ENCODE data around the gene JAKMIP1. TPM values are rescaled to one million over a fixed set of nuclear protein-coding genes. Genes with fewer than 3 reads are reported as not detected.
"Not testable (repeated sequence)": the region's sequence is repeated elsewhere in the genome, so short reads cannot be mapped to it uniquely, and the experiment has no call there.

Gene JAKMIP1
- total RNA-seq, 1 experiment from 2014 or later: not detected

GRCh38 chr4:6013564-6013963 lies 186.8 kb downstream of the JAKMIP1 start:
- H3K9me3 ChIP-seq (replicated peaks): no peaks in the 10 kb centered on the region
- H3K27ac ChIP-seq: no peak overlapping the region
- no peaks in the 10 kb centered on the region for H3K4me1 ChIP-seq
- H3K4me3 ChIP-seq: no peak overlapping the region
- no peaks in the 10 kb centered on the region for H3K36me3 ChIP-seq
- DNase-seq: no peak
- peaks cover 4% of the 10 kb centered on the region; the same call in 1 of the 2 replicates for H3K27me3 ChIP-seq

DNA sequence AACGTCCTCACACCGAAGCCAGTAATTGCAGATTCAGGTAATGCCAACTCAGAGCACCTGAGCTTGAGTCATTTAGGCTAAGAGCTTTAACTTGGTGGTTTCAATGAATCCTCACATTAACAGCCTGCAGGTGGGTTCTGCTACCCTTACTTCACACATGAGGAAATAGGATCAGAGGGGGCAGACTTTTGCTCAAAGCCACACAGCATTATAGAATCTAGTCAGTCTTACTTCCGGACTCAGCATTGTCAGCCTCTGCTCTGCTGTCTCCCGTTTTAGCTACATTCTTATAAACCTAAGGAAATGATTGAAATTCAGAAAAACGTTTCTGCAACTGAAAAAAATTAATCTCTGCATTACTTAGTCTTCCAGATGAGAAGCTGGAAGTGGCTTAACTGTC lies 188.1 kb downstream of the JAKMIP1 start:
- no peaks in the 10 kb centered on the region for H3K9me3 ChIP-seq (replicated peaks)

DNA sequence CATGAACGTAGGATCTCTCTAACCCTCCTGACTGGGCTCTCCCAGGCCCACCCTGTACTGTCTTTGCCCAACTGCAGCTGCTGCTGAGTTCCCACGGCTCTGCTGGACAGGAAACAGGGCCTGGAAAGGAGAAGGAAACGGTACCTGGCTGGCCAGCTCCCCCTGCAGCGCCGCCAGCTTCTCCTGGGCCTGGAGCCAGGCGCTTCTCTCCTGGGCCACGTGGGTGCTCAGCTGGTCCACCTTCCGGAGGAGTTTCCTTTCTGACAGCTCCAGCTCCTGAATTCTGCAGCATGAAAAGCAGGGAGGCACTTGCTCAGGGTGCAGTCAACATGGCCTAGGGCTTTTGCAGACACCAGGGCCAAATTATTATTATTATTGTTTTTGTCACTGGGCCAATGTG lies 188.7 kb downstream of the JAKMIP1 start:
- H3K27me3 ChIP-seq: no peaks in the 10 kb centered on the region

More for the DNA sequence above, 188.1 kb downstream of the JAKMIP1 start:
- no peak for DNase-seq
- Histone ChIP-seq H3K4me3 (no peak overlapping the region), H3K27ac (no peak overlapping the region), H3K36me3 (no peaks in the 10 kb centered on the region), H3K4me1 (no peaks in the 10 kb centered on the region), H3K27me3 (peaks cover 4% of the 10 kb centered on the region; the same call in 1 of the 2 replicates)

GRCh38 chr4:6011271-6011671 lies 189.1 kb downstream of the JAKMIP1 start:
- Histone ChIP-seq H3K4me1 (no peaks in the 10 kb centered on the region), H3K9me3 (replicated peaks) (no peaks in the 10 kb centered on the region), H3K4me3 (no peak overlapping the region), H3K27me3 (no peaks in the 10 kb centered on the region), H3K36me3 (no peaks in the 10 kb centered on the region), H3K27ac (no peak overlapping the region)
- DNase-seq: no peak

More for the DNA sequence above, 188.7 kb downstream of the JAKMIP1 start:
- no peaks in the 10 kb centered on the region for H3K36me3 ChIP-seq
- H3K27ac ChIP-seq: no peak overlapping the region
- H3K4me3 ChIP-seq: no peak overlapping the region
- H3K9me3 ChIP-seq (replicated peaks): no peaks in the 10 kb centered on the region
- no peak for DNase-seq
- H3K4me1 ChIP-seq: no peaks in the 10 kb centered on the region

DNA sequence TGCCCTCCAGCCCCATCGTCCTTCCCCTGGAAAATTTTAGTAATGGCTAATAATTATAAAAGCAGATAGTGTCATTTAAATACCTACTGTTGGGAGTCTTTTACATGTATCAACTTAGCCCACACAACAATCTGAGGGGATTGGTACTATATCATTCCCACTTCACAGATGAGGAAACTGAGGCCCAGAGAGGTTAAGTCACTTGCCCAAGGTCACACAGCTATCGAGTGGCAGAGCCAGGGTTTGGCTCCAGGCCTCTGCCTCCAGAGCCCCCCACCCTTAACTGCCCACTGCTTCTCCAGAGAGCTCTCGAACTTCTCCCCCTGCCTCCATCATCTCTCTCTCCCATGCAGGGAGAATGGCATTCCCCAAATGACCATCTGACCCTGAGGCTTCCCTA lies 189.6 kb downstream of the JAKMIP1 start:
- DNase-seq: no peak
- H3K4me1 ChIP-seq: no peaks in the 10 kb centered on the region
- no peak overlapping the region for H3K27ac ChIP-seq
- no peaks in the 10 kb centered on the region for H3K27me3 ChIP-seq
- H3K36me3 ChIP-seq: no peaks in the 10 kb centered on the region
- H3K9me3 ChIP-seq (replicated peaks): no peaks in the 10 kb centered on the region
- H3K4me3 ChIP-seq: no peak overlapping the region

DNA sequence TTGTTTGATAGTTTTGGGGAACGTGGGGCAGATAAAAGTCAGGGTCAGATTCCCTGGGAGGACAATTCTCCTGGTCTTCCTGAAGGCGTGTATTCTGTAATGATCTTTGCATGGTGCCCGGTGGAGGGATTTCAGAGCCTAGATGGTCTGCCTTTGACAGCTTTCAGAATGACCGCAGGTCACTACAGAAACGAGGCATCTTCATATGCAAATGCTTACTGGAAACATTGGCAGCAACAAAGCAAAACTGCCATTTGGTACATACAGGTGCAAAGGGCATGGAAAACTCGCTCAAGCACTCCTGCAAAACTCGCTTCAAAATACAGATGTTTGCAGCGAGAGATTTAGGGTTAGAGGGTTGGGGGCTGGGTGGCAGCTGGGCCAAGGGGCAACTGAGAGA lies 190.9 kb downstream of the JAKMIP1 start:
- DNase-seq: no peak

GRCh38 chr4:6008766-6009385 lies 191.5 kb downstream of the JAKMIP1 start:
- no peaks in the 10 kb centered on the region for H3K27me3 ChIP-seq
- H3K4me3 ChIP-seq: no peak overlapping the region
- no peak for DNase-seq
- H3K4me1 ChIP-seq: no peaks in the 10 kb centered on the region
- no peak overlapping the region for H3K27ac ChIP-seq
- H3K9me3 ChIP-seq (replicated peaks): no peaks in the 10 kb centered on the region
- no peaks in the 10 kb centered on the region for H3K36me3 ChIP-seq

More for the DNA sequence above, 190.9 kb downstream of the JAKMIP1 start:
- H3K36me3 ChIP-seq: no peaks in the 10 kb centered on the region
- H3K4me1 ChIP-seq: no peaks in the 10 kb centered on the region
- no peaks in the 10 kb centered on the region for H3K27me3 ChIP-seq
- H3K27ac ChIP-seq: no peak overlapping the region
- no peaks in the 10 kb centered on the region for H3K9me3 ChIP-seq (replicated peaks)
- H3K4me3 ChIP-seq: no peak overlapping the region

DNA sequence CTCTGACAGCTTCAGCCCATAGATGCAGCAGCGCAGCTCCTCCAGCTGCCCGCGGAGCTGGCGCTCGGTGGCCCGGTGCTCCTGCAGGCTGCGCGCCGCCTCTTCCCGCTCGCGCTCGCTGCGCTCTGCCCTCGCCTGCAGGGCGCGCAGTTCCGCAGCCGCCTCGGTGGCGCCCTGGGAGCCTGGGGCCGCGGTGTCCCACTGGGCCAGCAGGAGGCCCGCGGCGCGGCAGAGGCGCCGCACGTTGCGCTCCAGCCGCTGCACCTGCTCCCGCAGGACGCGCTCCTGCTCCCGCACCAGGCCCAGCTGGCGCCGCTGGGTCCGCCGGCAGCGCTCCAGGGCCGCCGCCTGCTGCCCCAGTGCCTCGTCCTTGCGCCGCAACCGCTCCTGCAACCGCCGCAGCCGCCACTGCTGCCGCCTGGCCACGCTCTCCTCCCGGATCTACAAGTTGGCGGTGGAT lies 192.2 kb downstream of the JAKMIP1 start:
- Histone ChIP-seq H3K4me1 (no peaks in the 10 kb centered on the region), H3K36me3 (no peaks in the 10 kb centered on the region), H3K27me3 (no peaks in the 10 kb centered on the region), H3K27ac (no peak overlapping the region), H3K4me3 (no peak overlapping the region), H3K9me3 (replicated peaks) (no peaks in the 10 kb centered on the region)
- DNase-seq: no peak

DNA sequence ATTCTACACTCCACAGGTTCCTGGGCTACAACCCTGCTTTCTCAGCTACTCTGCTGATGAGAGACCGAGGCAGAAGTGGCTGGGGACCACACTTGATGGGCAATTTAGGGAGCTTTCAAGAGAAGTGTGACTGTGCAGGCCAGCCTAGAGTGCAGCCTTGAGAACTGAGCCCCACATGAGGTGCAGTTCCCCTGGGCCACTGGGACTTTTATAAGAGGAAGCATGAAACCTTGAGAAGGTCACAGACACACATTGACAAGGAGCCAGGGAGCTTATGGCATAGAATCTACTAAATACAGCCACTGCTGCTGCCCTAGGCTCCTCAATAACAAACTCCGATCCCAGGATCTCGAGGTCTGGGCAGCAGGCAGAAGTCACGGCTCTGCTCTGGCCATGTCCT lies 195.2 kb downstream of the JAKMIP1 start:
- Histone ChIP-seq H3K4me1 (no peaks in the 10 kb centered on the region), H3K4me3 (no peak overlapping the region), H3K27me3 (no peaks in the 10 kb centered on the region), H3K36me3 (no peaks in the 10 kb centered on the region), H3K9me3 (replicated peaks) (no peaks in the 10 kb centered on the region), H3K27ac (no peak overlapping the region)
- DNase-seq: no peak

DNA sequence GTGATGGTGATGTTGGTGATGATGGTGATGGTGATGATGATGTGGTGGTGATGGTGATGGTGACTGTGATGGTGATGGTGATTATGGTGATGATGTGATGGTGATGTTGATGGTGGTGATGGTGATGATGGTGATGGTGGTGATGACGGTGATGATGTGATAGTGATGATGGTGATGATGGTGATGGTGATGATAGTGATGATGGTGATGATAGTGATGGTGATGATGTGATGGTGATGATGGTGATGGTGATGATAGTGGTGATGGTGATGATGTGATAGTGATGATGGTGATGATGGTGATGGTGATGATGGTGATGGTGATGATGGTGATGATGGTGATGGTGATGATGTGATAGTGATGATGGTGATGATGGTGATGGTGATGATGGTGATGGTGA lies 196.9 kb downstream of the JAKMIP1 start:
- H3K27me3 ChIP-seq; H3K4me3 ChIP-seq; DNase-seq; H3K9me3 ChIP-seq (replicated peaks); H3K4me1 ChIP-seq; H3K27ac ChIP-seq; H3K36me3 ChIP-seq: not testable (repeated sequence)

- Histone ChIP-seq H3K9me3 (replicated peaks) (no peaks in the 10 kb centered on the region), H3K4me3 (no peak overlapping the region), H3K27me3 (no peaks in the 10 kb centered on the region), H3K4me1 (no peaks in the 10 kb centered on the region), H3K27ac (no peak overlapping the region), H3K36me3 (no peaks in the 10 kb centered on the region)
- no peak for DNase-seq
These were observed 197.4 kb downstream of the JAKMIP1 start for GRCh38 chr4:6002926-6003325.

DNA sequence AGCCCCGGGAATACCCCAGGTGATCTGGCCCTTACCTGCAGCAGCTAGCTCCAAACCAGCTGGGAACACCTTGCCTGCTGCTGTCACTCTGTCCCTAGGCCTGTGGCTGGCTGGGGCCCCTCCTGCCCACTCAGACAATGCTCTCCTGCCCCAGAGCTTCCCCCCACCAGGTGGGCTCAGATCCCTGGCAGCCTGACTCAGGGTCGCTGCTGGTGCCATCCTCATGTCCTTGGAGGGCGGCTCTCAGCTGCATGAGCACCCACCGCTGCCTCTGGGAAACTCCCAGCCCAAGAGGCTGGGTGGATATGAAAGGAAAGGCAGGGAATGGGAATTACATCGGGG lies 197.9 kb downstream of the JAKMIP1 start:
- no peak overlapping the region for H3K4me3 ChIP-seq
- no peaks in the 10 kb centered on the region for H3K4me1 ChIP-seq
- DNase-seq: no peak
- H3K27ac ChIP-seq: no peak overlapping the region
- no peaks in the 10 kb centered on the region for H3K36me3 ChIP-seq
- H3K9me3 ChIP-seq (replicated peaks): no peaks in the 10 kb centered on the region
- no peaks in the 10 kb centered on the region for H3K27me3 ChIP-seq

GRCh38 chr4:6001680-6002491 lies 198.5 kb downstream of the JAKMIP1 start:
- H3K4me1 ChIP-seq: 0 out of 2 replicates have a peak, but pooled peaks cover 1% of the 10 kb centered on the region
- H3K4me3 ChIP-seq: no peak overlapping the region
- no peaks in the 10 kb centered on the region for H3K27me3 ChIP-seq
- no peaks in the 10 kb centered on the region for H3K36me3 ChIP-seq
- no peaks in the 10 kb centered on the region for H3K9me3 ChIP-seq (replicated peaks)
- no peak for DNase-seq
- H3K27ac ChIP-seq: no peak overlapping the region

DNA sequence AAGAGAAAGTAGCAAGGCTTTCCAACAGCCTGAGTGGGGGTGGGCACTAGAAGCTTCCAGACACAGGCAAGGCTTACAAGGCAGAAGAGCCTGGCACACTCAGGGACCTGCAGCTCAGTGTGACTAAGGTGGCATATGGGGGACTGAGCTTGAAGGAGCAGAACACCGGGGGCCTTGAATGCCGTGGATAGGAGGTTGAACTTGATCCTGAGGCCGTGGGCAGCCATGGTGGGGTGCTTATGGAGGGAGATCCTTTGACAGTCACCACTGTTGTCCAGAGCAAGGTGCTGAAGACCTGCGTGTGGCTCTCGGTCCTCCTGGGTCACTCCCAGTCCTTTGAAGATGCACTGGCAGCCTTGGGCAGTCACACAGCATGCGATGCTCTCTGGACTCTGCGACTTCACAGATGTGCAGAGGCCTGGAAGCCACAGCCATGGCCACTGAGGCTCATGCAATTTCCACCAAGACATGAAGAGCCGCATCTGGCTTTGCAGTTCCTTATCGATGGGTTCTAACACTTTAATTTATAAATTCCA lies 200.5 kb downstream of the JAKMIP1 start:
- 0 out of 2 replicates have a peak, but pooled peaks cover 6% of the 10 kb centered on the region for H3K4me1 ChIP-seq
- no peaks in the 10 kb centered on the region for H3K36me3 ChIP-seq
- no peaks in the 10 kb centered on the region for H3K27me3 ChIP-seq
- H3K4me3 ChIP-seq: no peak overlapping the region
- no peaks in the 10 kb centered on the region for H3K9me3 ChIP-seq (replicated peaks)
- DNase-seq: no peak
- H3K27ac ChIP-seq: no peak overlapping the region

- DNase-seq: no peak
- H3K4me3 ChIP-seq: no peak overlapping the region
- no peaks in the 10 kb centered on the region for H3K36me3 ChIP-seq
- no peaks in the 10 kb centered on the region for H3K9me3 ChIP-seq (replicated peaks)
- 0 out of 2 replicates have a peak, but pooled peaks cover 6% of the 10 kb centered on the region for H3K4me1 ChIP-seq
- no peaks in the 10 kb centered on the region for H3K27me3 ChIP-seq
- H3K27ac ChIP-seq: no peak overlapping the region
These were observed 201.0 kb downstream of the JAKMIP1 start for GRCh38 chr4:5999356-5999755.
